GM18873 (cell line): ENCODE measurements around the gene CTXN3.

ENCODE experiments used
- ATAC-seq: cut with Tn5 transposase; IDR thresholded peaks from one replicate; pipeline ENCODE4 v1.9.1; 2021; ENCODE audit warnings: mild to moderate bottlenecking, moderate library complexity, moderate number of reproducible peaks; ENCODE audit not compliant: unreplicated experiment, low FRiP score

CTXN3 gene

GRCh38 chr5:127649018-127649439, at the start of gene CTXN3:
CTXN3 (plus strand) TSS chr5:127649082; CDS start chr5:127657522, 8,440 bp downstream.
- no peak for ATAC-seq

- ATAC-seq, result no peak
Measured at GRCh38 chr5:127599320-127599719, 49.6 kb upstream of the CTXN3 start.

GRCh38 chr5:127599847-127600246, 49.0 kb upstream of the CTXN3 start:
- ATAC-seq, result no peak

GRCh38 chr5:127601111-127601510, 47.8 kb upstream of the CTXN3 start:
- ATAC-seq, result no peak

GRCh38 chr5:127601601-127602000, 47.3 kb upstream of the CTXN3 start:
- no peak for ATAC-seq

- ATAC-seq, result no peak
Measured at GRCh38 chr5:127602481-127602880, 46.4 kb upstream of the CTXN3 start.

- ATAC-seq, result no peak
Measured at GRCh38 chr5:127602896-127603844, 45.7 kb upstream of the CTXN3 start.

- no peak for ATAC-seq
Measured at GRCh38 chr5:127608077-127608660, 40.7 kb upstream of the CTXN3 start.

- no peak for ATAC-seq
Measured at GRCh38 chr5:127609011-127609410, 39.9 kb upstream of the CTXN3 start.

GRCh38 chr5:127609957-127610356, 38.9 kb upstream of the CTXN3 start:
- ATAC-seq, result no peak

GRCh38 chr5:127612441-127613141, 36.3 kb upstream of the CTXN3 start:
- ATAC-seq, result no peak

GRCh38 chr5:127615916-127616315, 33.0 kb upstream of the CTXN3 start:
- no peak for ATAC-seq

- ATAC-seq, result no peak
Measured at GRCh38 chr5:127619908-127620479, 28.9 kb upstream of the CTXN3 start.

GRCh38 chr5:127621601-127622325, 27.1 kb upstream of the CTXN3 start:
- no peak for ATAC-seq

GRCh38 chr5:127634007-127634406, 14.9 kb upstream of the CTXN3 start:
- no peak for ATAC-seq

- no peak for ATAC-seq
Measured at GRCh38 chr5:127639828-127640227, 9.1 kb upstream of the CTXN3 start.

- ATAC-seq, result no peak
Measured at GRCh38 chr5:127642949-127643348, 5.9 kb upstream of the CTXN3 start.

GRCh38 chr5:127643607-127644006, 5.3 kb upstream of the CTXN3 start:
- ATAC-seq, result no peak

GRCh38 chr5:127645300-127645726, 3.6 kb upstream of the CTXN3 start:
- no peak for ATAC-seq

GRCh38 chr5:127647361-127647958, 1.4 kb upstream of the CTXN3 start:
- ATAC-seq, result no peak
